ENCODE results near the gene MTFP1. TPM values are rescaled to one million over a fixed set of nuclear protein-coding genes. Genes with fewer than 3 reads are reported as not detected.
"Not testable (repeated sequence)": the region's sequence is repeated elsewhere in the genome, so short reads cannot be mapped to it uniquely, and the experiment has no call there.

Gene MTFP1
- total and polyA plus RNA-seq, 7 experiments from 2014 or later = 10.2 to 68.2 (median 26.7) TPM

GRCh38 chr22:30457981-30458380 is 32.4 kb downstream of the MTFP1 start:
- no peak for ATAC-seq
- no peak overlapping the region for H3K27ac Mint-ChIP-seq
- Histone ChIP-seq H3K27ac (ENCODE audit: low read depth, low read length) (no peak overlapping the region), H3K36me3 (ENCODE audit: control insufficient read depth in 2 of 3, insufficient read depth in 3 of 3, low read length in 3 of 3) (no peaks in the 10 kb centered on the region), H3K9me3 (ENCODE audit: control insufficient read depth in 2 of 3, low read length in 3 of 3) (no peaks in the 10 kb centered on the region), H3K4me1 (ENCODE audit: control insufficient read depth in 2 of 2, insufficient read depth in 2 of 2, low read length in 2 of 2) (no peaks in the 10 kb centered on the region), H3K4me3 (ENCODE audit: low read length) (no peak overlapping the region), H3K27me3 (ENCODE audit: control insufficient read depth in 2 of 2, insufficient read depth in 2 of 2, low read length in 2 of 2) (no peaks in the 10 kb centered on the region)
- no peak overlapping the region for H3K4me3 Mint-ChIP-seq
- peaks cover 0 to 10% (median 0%) of the 10 kb centered on the region in 5 donors for H3K36me3 Mint-ChIP-seq
- ChIA-PET CTCF (interaction anchor here (0.7 to 1.9 kb wide), 2 partner anchors 68 to 275 kb away, joined by 3 to 4 read pairs; no protein-coding TSS in a partner anchor), POLR2A (no interaction called here)
- peaks cover 0 to 1% (median 0%) of the 10 kb centered on the region in 11 donors for H3K9me3 Mint-ChIP-seq
- no peak for DNase-seq
- intact Hi-C loops (cut with micrococcal nuclease) = no loop called here
- peaks cover 0 to 11% (median 0%) of the 10 kb centered on the region in 7 donors for H3K4me1 Mint-ChIP-seq
- H3K27me3 Mint-ChIP-seq = peaks cover 4 to 16% (median 14%) of the 10 kb centered on the region in 5 donors

GRCh38 chr22:30459181-30460052 is 33.8 kb downstream of the MTFP1 start:
- Histone ChIP-seq H3K27ac (ENCODE audit: low read depth, low read length) (no peak overlapping the region), H3K36me3 (ENCODE audit: control insufficient read depth in 2 of 3, insufficient read depth in 3 of 3, low read length in 3 of 3) (no peaks in the 10 kb centered on the region), H3K27me3 (ENCODE audit: control insufficient read depth in 2 of 2, insufficient read depth in 2 of 2, low read length in 2 of 2) (no peaks in the 10 kb centered on the region), H3K4me1 (ENCODE audit: control insufficient read depth in 2 of 2, insufficient read depth in 2 of 2, low read length in 2 of 2) (no peaks in the 10 kb centered on the region), H3K4me3 (ENCODE audit: low read length) (no peak overlapping the region), H3K9me3 (ENCODE audit: control insufficient read depth in 2 of 3, low read length in 3 of 3) (no peaks in the 10 kb centered on the region)
- H3K9me3 Mint-ChIP-seq = peaks cover 0 to 1% (median 0%) of the 10 kb centered on the region in 11 donors
- H3K4me3 Mint-ChIP-seq = peak overlapping the region in 1 of 10 donors; percentile 8
- peaks cover 0 to 10% (median 0%) of the 10 kb centered on the region in 5 donors for H3K36me3 Mint-ChIP-seq
- peaks cover 0 to 11% (median 0%) of the 10 kb centered on the region in 7 donors for H3K4me1 Mint-ChIP-seq
- ATAC-seq (peak; percentile 38), DNase-seq (no peak)
- ChIA-PET CTCF (no interaction called here), POLR2A (no interaction called here)
- no peak overlapping the region for H3K27ac Mint-ChIP-seq
- peaks cover 0 to 16% (median 12%) of the 10 kb centered on the region in 5 donors for H3K27me3 Mint-ChIP-seq
- intact Hi-C loops (cut with micrococcal nuclease) = no loop called here

- Mint-ChIP-seq H3K9me3 (peaks cover 0 to 5% (median 0%) of the 10 kb centered on the region in 11 donors), H3K36me3 (peaks cover 0 to 10% (median 4%) of the 10 kb centered on the region in 5 donors), H3K4me3 (no peak overlapping the region), H3K27ac (no peak overlapping the region), H3K27me3 (peaks cover 6 to 21% (median 17%) of the 10 kb centered on the region in 5 donors), H3K4me1 (peaks cover 0 to 11% (median 0%) of the 10 kb centered on the region in 7 donors)
- H3K36me3 ChIP-seq (ENCODE audit: control insufficient read depth in 2 of 3, insufficient read depth in 3 of 3, low read length in 3 of 3) = no peaks in the 10 kb centered on the region
- intact Hi-C loops (cut with micrococcal nuclease) = no loop called here
- ATAC-seq = no peak
- H3K27me3 ChIP-seq (ENCODE audit: control insufficient read depth in 2 of 2, insufficient read depth in 2 of 2, low read length in 2 of 2) = no peaks in the 10 kb centered on the region
- H3K9me3 ChIP-seq (ENCODE audit: control insufficient read depth in 2 of 3, low read length in 3 of 3) = no peaks in the 10 kb centered on the region
- H3K4me1 ChIP-seq (ENCODE audit: control insufficient read depth in 2 of 2, insufficient read depth in 2 of 2, low read length in 2 of 2) = no peaks in the 10 kb centered on the region
- ChIA-PET POLR2A (no interaction called here), CTCF (no interaction called here)
- no peak for DNase-seq
- no peak overlapping the region for H3K4me3 ChIP-seq (ENCODE audit: low read length)
- no peak overlapping the region for H3K27ac ChIP-seq (ENCODE audit: low read depth, low read length)
Observed at GRCh38 chr22:30460147-30460546, 34.6 kb downstream of the MTFP1 start.

GRCh38 chr22:30460555-30460954 is 35.0 kb downstream of the MTFP1 start:
- POLR2A ChIA-PET = not testable (repeated sequence)

GRCh38 chr22:30469165-30469564 is 43.6 kb downstream of the MTFP1 start:
- peaks cover 0 to 6% (median 3%) of the 10 kb centered on the region in 5 donors for H3K36me3 Mint-ChIP-seq
- no peak for DNase-seq
- ATAC-seq = no peak
- intact Hi-C loops (cut with micrococcal nuclease) = no loop called here
- H3K27me3 ChIP-seq (ENCODE audit: control insufficient read depth in 2 of 2, insufficient read depth in 2 of 2, low read length in 2 of 2) = no peaks in the 10 kb centered on the region
- no peaks in the 10 kb centered on the region for H3K4me1 ChIP-seq (ENCODE audit: control insufficient read depth in 2 of 2, insufficient read depth in 2 of 2, low read length in 2 of 2)
- ChIA-PET POLR2A (no interaction called here), CTCF (no interaction called here)
- H3K27ac ChIP-seq (ENCODE audit: low read depth, low read length) = no peak overlapping the region
- no peaks in the 10 kb centered on the region for H3K36me3 ChIP-seq (ENCODE audit: control insufficient read depth in 2 of 3, insufficient read depth in 3 of 3, low read length in 3 of 3)
- H3K4me1 Mint-ChIP-seq = peaks cover 0 to 13% (median 0%) of the 10 kb centered on the region in 7 donors
- no peak overlapping the region for H3K27ac Mint-ChIP-seq
- H3K9me3 ChIP-seq (ENCODE audit: control insufficient read depth in 2 of 3, low read length in 3 of 3) = no peaks in the 10 kb centered on the region
- peaks cover 22 to 33% (median 27%) of the 10 kb centered on the region in 5 donors for H3K27me3 Mint-ChIP-seq
- peaks cover 0 to 12% (median 2%) of the 10 kb centered on the region in 11 donors for H3K9me3 Mint-ChIP-seq
- no peak overlapping the region for H3K4me3 Mint-ChIP-seq
- no peak overlapping the region for H3K4me3 ChIP-seq (ENCODE audit: low read length)

More at GRCh38 chr22:30460555-30460954, 35.0 kb downstream of the MTFP1 start:
- H3K4me3 Mint-ChIP-seq; H3K9me3 Mint-ChIP-seq; H3K4me1 ChIP-seq (ENCODE audit: control insufficient read depth in 2 of 2, insufficient read depth in 2 of 2, low read length in 2 of 2); DNase-seq; H3K36me3 ChIP-seq (ENCODE audit: control insufficient read depth in 2 of 3, insufficient read depth in 3 of 3, low read length in 3 of 3); H3K27me3 ChIP-seq (ENCODE audit: control insufficient read depth in 2 of 2, insufficient read depth in 2 of 2, low read length in 2 of 2); ATAC-seq; CTCF ChIA-PET; intact Hi-C loops (cut with micrococcal nuclease); H3K27ac Mint-ChIP-seq; H3K27ac ChIP-seq (ENCODE audit: low read depth, low read length); H3K9me3 ChIP-seq (ENCODE audit: control insufficient read depth in 2 of 3, low read length in 3 of 3); H3K4me3 ChIP-seq (ENCODE audit: low read length): not testable (repeated sequence)
- Mint-ChIP-seq H3K4me1 (peaks cover 0 to 11% (median 0%) of the 10 kb centered on the region in 7 donors), H3K36me3 (peaks cover 0 to 11% (median 6%) of the 10 kb centered on the region in 5 donors), H3K27me3 (peaks cover 10 to 26% (median 22%) of the 10 kb centered on the region in 5 donors)

GRCh38 chr22:30470655-30471054 is 45.1 kb downstream of the MTFP1 start:
- H3K27ac Mint-ChIP-seq = peak overlapping the region in 2 of 9 donors; percentile 40 to 42
- CTCF ChIA-PET = no interaction called here
- H3K9me3 Mint-ChIP-seq = peaks cover 0 to 2% (median 0%) of the 10 kb centered on the region in 11 donors
- H3K36me3 ChIP-seq (ENCODE audit: control insufficient read depth in 2 of 3, insufficient read depth in 3 of 3, low read length in 3 of 3) = no peaks in the 10 kb centered on the region
- no peak for DNase-seq
- no peak overlapping the region for H3K4me3 ChIP-seq (ENCODE audit: low read length)
- ATAC-seq = no peak
- peaks cover 16 to 24% (median 18%) of the 10 kb centered on the region in 5 donors for H3K27me3 Mint-ChIP-seq
- H3K27me3 ChIP-seq (ENCODE audit: control insufficient read depth in 2 of 2, insufficient read depth in 2 of 2, low read length in 2 of 2) = no peaks in the 10 kb centered on the region
- no peaks in the 10 kb centered on the region for H3K4me1 ChIP-seq (ENCODE audit: control insufficient read depth in 2 of 2, insufficient read depth in 2 of 2, low read length in 2 of 2)
- peaks cover 0 to 1% (median 0%) of the 10 kb centered on the region in 5 donors for H3K36me3 Mint-ChIP-seq
- H3K9me3 ChIP-seq (ENCODE audit: control insufficient read depth in 2 of 3, low read length in 3 of 3) = no peaks in the 10 kb centered on the region
- no peak overlapping the region for H3K27ac ChIP-seq (ENCODE audit: low read depth, low read length)
- H3K4me1 Mint-ChIP-seq = peaks cover 0 to 13% (median 0%) of the 10 kb centered on the region in 7 donors
- POLR2A ChIA-PET = no interaction called here
- intact Hi-C loops (cut with micrococcal nuclease) = no loop called here
- peak overlapping the region in 2 of 10 donors; percentile 25 to 27 for H3K4me3 Mint-ChIP-seq
